HG03571 (cell line): ENCODE results near the gene SEL1L2.

ENCODE experiments used
- ATAC-seq: cut with Tn5 transposase; IDR thresholded peaks from one replicate; pipeline ENCODE4 v1.9.1; 2021; ENCODE audit not compliant: unreplicated experiment

SEL1L2 gene

GRCh38 chr20:13865791-13866351 is 124.5 kb downstream of the SEL1L2 start:
- ATAC-seq: no peak

GRCh38 chr20:13865156-13865555 is 125.3 kb downstream of the SEL1L2 start:
- no peak for ATAC-seq

DNA sequence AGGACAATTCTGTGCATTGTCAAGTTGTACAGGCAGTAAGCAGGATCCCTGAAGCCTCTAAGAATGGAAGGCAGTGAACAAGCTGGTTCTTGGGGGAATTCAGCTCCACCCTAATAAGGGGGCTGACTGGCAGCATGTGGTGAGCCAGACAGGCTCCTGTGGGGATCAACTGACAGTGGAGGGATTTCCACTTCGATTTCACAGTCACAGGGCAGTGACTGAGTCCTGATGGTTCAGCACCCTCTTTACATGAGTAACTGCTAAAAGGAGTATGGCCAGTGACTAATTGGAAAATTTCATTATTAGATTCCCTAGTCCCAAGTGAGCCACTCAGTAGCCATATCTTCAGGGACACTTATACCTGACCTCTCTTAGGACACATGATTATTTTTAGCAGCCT is 127.2 kb downstream of the SEL1L2 start:
- ATAC-seq: no peak

DNA sequence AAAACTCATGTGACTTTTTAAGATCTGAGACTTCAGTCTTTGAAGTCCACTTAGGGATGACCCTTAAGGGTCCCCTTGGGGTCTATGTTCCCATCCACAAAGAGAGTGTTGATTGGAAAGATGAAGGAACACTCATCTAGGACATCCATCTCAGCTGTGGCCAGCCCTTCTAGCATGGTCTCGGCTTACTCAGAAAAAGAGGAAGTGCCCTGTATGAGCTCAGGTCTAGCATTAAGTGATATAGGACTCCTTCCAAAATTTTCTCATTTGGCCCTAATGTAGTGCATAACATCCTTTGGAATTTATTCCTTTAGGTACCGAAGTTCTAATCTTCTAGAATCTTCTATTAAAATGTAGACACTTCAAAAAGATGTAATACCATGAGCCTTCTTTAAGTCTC is 128.2 kb downstream of the SEL1L2 start:
- no peak for ATAC-seq

GRCh38 chr20:13858871-13859270 is 131.5 kb downstream of the SEL1L2 start:
- ATAC-seq: no peak

GRCh38 chr20:13858439-13858838 is 132.0 kb downstream of the SEL1L2 start:
- ATAC-seq: no peak

- ATAC-seq: no peak
Observed at GRCh38 chr20:13857961-13858360, 132.5 kb downstream of the SEL1L2 start.

DNA sequence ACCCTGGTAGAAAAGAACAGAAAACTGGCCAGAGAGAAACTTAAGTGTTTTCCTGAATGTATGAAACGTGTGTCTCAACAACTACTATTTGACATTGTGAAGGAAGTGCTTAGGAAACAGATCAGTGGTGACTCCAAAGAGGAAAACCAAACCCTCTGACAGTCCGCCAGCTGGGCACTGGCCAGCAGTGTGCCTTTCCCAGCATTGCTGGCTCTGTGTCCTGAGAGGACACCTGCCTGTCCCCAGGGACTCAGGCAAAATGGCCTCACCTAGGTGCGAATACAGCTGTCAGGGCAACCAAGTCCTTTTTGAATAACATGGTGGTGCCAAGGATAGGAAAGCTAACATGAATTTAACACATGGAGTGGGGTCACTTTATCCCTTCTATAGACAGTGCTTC is 133.1 kb downstream of the SEL1L2 start:
- no peak for ATAC-seq

GRCh38 chr20:13856354-13856753 is 134.1 kb downstream of the SEL1L2 start:
- ATAC-seq: no peak

GRCh38 chr20:13855613-13856012 is 134.8 kb downstream of the SEL1L2 start:
- ATAC-seq: no peak

DNA sequence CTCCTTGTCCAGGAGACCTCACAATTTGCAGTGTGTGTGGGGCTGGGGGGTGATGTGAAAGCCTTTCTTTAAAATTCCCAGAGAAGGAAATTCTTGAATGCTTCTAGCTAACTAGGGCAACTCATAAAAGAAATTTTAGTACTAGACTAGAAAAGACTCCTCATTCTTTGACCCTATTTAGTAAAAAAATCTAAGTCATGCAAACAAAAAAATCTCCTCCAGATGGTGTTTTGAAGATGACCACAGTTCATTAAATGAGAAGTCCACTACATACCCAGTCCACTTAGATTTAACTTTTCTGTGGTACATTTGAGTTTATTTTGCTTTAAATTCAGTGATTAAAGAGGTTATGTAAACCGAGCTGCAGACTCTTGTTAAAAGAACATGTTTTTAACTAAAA is 138.1 kb downstream of the SEL1L2 start:
- ATAC-seq: no peak

- ATAC-seq: no peak
Observed at GRCh38 chr20:13851279-13851678, 139.1 kb downstream of the SEL1L2 start.

GRCh38 chr20:13844296-13844695 is 146.1 kb downstream of the SEL1L2 start:
- ATAC-seq: no peak

- ATAC-seq: no peak
Observed at GRCh38 chr20:13841206-13841605, 149.2 kb downstream of the SEL1L2 start.

DNA sequence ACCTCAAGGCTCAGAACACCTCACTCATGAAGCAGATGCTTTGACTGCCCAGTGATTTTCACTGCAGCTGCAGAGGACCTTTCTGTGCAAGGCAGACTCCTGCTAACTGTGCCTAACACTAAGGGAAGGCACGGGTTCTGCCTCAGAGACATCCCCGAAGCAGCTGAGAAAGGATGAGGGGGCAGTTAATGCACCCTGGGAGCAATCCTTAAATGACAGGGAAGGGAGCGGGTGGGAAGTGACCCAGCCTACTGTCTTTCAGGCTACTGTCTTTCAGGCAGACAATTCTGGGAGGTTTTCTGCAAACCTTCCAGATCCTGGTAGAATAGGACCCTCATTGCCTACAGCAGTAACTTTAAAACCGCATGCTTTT is 150.3 kb downstream of the SEL1L2 start:
- ATAC-seq: no peak

- no peak for ATAC-seq
Observed at GRCh38 chr20:13839421-13840092, 150.9 kb downstream of the SEL1L2 start.

DNA sequence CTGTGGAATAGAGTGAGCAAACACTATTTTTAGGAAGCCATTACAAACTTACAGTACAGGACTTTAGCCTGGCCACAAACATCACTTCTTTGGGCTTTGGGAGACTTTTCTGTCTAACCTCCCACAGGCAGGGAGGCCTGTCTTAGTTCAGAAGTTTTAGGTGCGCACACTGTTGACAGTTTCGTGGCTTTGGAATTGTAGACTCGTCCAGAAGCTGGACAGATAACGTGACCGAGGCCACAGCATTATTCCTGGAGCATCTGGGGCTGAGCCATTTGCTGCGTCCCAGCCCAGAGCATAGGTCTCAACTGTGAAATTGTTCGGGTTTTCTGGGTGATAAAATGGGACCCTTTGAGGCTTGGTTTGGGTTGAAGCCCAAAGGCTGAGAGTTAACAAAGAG is 151.8 kb downstream of the SEL1L2 start:
- no peak for ATAC-seq

- no peak for ATAC-seq
Observed at GRCh38 chr20:13831476-13831875, 158.9 kb downstream of the SEL1L2 start.

DNA sequence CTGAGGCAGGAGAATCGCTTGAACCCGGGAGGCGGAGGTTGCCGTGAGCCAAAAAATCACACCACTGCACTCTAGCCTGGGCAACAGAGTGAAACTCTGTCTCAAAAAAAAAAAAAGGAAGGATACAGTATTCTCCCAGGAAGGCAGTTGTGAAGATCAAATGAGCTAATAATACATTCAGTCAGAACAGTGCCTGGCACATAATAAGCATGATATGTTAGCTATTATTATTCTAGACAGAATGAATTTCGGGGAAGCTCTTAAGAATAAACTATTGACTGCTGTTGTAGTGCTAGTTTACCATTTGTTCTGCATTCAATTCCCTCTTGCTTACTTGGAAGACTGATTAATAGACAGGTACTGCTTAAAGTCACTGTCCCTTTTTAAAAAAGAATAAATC is 164.9 kb downstream of the SEL1L2 start:
- no peak for ATAC-seq

DNA sequence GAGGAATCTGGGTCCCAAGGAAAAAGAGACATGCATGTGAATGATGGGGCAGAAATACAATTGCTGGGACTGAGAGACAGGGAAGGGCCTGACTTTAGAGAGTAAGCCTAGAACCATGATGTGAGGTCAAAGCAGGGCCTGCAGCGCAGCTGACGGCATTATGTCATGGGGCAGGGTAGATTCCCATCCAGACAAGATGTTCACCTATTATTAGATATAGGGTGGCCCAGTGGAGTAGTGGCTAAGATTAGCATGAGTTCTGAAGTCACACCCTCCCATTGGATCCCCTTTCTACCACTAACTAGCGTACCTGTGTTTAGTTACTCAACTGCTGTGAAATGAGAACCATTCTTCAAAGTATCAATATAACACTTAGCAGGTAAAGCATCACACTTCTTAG is 166.0 kb downstream of the SEL1L2 start:
- ATAC-seq: no peak

- ATAC-seq: no peak
Observed at GRCh38 chr20:13822459-13822858, 168.0 kb downstream of the SEL1L2 start.

GRCh38 chr20:13821876-13822275 is 168.5 kb downstream of the SEL1L2 start:
- no peak for ATAC-seq
